GM12892 (cell line): ENCODE data around the gene SPRYD3.

Source experiments
- DNase-seq: peaks from one replicate; pipeline ENCODE4 v3.0.0; 2011; ENCODE audit not compliant: insufficient read length
- FAIRE-seq: peaks from 2 replicates; lab custom pipeline; 2011; peaks lifted over from hg19 to GRCh38; lab: Jason Lieb, UNC
- POLR2A ChIP-seq: IDR thresholded peaks from 2 replicates; pipeline ENCODE4 v1.6.1; 2011; ENCODE audit warnings: low read depth, low read length, control low read depth
- POLR2AphosphoS5 ChIP-seq: IDR thresholded peaks from 2 replicates; pipeline ENCODE4 v1.6.1; 2011; ENCODE audit warnings: low read depth, low read length, control low read depth
- TAF1 ChIP-seq: IDR thresholded peaks from 2 replicates; pipeline ENCODE4 v1.6.1; 2011; ENCODE audit warnings: low read depth, mild to moderate bottlenecking, control low read depth, low read length, borderline replicate concordance

The SPRYD3 gene

DNA sequence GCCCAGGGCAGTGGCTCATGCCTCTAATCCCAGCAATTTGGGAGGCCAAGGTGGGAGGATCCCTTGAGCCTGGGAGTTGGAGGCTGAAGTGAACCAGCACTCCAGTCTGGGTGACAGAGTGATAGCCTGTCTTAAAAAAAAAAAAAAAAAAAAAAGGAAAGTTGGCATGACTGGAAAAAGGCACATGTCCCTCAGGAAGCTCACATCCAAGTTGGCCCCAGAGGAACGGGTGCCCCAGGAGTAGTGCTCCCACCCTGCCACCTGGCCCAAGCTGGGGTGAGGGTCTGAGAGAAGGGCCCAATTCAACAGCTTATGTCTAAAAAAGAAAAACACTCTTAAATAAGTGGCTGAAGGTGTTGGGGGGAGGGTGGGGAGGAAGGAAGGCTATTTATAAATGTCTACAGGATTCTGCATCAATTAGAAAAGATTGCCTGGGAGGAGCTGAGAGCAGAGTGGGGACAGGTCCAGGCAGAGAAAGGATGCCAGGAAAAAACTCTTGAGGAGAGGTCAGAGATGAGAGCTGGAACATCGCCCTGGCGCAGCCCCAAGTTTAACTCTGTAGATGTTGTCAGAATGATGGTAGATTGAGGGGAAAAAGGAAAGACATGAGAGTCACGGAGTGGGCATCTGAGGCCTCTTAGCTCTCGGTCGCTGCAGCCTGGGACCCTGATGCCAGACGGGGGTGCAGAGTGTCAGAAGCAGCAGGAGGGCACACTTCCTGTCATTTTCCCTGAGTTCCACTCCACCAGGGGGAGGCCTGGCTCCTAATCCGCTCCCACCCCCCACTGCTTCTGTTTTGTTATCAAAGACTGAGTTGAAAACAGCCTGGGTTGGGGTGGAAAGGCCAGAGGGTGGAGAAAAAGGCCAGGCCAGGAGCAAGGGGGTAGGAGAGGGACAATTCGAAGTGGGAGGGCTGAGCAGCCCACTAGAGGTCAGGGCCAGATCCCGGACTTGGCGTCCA lies 7.3 kb downstream of the SPRYD3 start:
- DNase-seq, result no peak
- TF ChIP-seq TAF1 (no peak), POLR2AphosphoS5 (no peak), POLR2A (no peak)
- no peak for FAIRE-seq

DNA sequence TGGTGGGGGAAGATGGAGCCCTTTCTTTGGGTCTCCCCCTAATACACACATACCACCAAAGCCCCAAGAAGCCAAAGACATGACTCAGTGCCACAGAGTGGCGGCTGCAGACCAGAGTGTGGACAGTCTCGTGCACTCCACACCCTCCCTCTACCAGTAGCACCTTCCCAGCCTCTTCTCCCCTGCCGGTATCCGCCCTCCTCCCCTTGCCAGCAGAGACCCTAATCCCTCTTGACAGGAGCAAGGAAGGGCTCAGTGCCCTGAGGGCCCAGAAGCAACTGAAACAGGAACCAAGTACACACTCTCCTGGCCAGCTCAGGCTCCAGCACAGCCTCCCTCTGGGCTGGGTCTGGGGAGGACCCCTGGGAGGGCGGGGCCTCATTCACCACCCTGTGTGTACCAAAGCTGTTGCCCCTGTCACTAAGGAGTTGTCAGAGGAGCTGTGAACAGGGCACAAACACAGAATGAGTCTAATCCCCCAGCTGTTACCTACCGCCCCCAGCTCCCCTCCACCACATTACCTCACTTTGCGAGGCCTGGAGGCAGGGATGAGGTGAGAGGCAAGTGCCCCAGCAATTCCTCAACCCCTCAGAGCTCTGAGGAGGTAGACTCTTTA lies 8.2 kb downstream of the SPRYD3 start:
- TF ChIP-seq POLR2A (no peak), POLR2AphosphoS5 (no peak), TAF1 (no peak)
- FAIRE-seq (no peak), DNase-seq (no peak)

DNA sequence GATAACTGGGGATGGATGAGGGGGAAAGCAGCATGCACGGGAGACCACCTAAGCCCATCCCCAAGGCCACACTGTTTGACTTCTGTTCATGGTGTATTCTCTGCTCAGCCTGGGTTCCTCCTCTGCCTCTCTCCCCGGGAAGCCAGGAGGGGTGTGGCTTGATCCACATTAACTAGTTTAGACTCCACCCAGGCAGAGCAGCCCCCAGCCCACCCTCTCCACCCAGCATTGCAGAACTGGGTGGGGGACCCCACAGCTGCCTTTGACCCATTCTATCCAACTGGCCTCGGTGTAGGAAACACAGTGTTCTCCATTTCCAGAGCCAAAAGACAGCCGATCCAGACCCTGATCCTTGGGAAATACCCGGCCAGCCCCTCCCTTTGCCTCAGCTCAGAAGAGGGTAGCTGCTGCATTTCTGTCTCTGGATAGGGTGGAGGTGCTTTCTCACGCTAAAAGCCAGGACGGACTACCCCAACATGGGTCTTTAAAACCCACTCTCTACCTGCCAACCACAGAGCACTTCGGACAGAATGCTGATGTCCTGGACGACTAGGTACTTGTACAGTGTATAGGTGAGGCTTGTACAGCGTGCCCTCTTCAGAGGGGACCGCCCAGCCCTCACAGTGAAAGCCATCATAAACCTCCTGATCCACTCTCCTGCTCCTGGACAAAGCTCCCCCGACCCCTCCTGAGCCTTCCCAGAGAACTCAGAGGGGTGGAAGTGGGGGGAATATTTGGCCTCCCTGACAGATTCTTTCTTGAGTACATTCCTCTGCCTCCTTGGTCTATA lies 9.4 kb downstream of the SPRYD3 start:
- FAIRE-seq (no peak), DNase-seq (no peak)
- TF ChIP-seq TAF1 (no peak), POLR2A (no peak), POLR2AphosphoS5 (no peak)

DNA sequence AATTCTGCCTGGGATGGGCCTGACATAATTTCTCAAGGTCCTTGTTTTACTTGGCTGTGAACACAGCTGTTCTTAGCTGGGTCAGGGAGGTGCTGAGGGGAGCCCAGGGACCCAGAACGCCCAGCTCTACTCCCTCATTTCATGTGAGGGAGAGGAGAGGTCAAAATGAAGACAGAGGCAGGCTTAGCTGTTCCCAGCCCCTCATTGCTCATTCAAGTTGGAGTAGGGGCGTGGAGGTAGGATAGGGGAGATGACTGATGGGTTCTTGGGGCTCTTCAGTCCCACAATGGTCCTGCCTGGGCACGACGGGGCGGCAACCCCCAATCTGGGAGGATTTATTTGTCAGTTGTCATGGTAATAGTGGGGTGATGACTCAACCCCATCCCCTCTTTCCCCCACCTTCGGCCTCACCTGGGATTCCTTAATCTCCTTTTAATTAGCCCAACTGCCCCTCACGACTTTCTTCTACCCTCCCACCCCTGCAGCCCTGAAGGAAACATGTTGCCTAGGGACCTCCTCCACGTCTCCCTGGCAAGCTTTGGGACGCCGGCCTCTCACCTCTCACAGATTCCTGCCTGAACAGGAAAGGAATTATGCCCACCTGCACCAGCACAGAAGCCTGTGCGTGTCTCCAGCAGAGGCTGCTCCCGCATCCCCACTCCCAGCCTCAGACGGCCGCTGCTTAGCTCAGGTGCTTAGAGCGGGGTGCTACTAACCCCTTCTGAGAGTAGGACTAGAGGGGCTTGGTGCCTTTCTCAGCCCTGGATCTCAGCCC lies 10.2 kb downstream of the SPRYD3 start:
- FAIRE-seq, result no peak
- no peak for TF ChIP-seq POLR2AphosphoS5
- no peak for TF ChIP-seq TAF1
- TF ChIP-seq POLR2A, result no peak

DNA sequence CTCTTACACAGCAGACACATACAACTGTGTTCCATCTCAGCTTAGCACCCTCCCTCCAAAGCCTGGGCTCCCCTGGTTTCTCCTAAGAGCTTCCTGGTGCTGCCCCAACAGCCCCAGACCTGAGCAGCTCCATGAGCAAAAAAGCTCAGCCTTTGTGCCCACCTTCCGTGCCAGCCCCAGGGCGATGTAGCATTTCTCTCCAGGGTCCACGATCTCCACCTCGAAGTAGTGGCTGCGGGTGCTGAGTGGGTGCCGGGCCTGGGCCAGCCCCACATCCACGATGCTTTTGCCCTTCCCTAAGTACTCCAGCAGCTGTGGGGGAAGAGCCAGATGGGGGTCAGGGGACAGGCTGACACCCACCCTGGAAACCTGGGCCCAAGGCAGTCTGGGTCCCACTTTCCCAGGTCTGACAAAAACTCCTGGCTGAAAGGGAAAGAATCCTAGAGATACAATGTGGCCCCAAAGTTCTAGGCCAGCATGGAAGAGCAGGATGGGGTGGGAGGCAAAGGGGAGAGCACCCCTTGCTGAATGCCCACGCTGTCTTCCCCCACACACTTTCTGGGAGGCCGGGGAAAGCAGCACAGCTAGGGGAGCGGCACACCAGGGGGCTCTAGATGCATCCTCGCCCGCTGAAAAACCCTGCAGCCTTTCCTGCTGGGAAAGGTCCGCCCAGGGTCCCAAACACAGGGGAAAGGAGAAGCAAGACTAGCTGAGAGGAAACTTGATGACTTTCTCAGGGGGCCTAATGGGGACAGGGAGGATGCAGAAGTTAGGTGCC lies 11.0 kb downstream of the SPRYD3 start:
- DNase-seq (no peak), FAIRE-seq (no peak)
- TF ChIP-seq POLR2A, result no peak

More for the DNA sequence above, 10.2 kb downstream of the SPRYD3 start:
- DNase-seq, result no peak

DNA sequence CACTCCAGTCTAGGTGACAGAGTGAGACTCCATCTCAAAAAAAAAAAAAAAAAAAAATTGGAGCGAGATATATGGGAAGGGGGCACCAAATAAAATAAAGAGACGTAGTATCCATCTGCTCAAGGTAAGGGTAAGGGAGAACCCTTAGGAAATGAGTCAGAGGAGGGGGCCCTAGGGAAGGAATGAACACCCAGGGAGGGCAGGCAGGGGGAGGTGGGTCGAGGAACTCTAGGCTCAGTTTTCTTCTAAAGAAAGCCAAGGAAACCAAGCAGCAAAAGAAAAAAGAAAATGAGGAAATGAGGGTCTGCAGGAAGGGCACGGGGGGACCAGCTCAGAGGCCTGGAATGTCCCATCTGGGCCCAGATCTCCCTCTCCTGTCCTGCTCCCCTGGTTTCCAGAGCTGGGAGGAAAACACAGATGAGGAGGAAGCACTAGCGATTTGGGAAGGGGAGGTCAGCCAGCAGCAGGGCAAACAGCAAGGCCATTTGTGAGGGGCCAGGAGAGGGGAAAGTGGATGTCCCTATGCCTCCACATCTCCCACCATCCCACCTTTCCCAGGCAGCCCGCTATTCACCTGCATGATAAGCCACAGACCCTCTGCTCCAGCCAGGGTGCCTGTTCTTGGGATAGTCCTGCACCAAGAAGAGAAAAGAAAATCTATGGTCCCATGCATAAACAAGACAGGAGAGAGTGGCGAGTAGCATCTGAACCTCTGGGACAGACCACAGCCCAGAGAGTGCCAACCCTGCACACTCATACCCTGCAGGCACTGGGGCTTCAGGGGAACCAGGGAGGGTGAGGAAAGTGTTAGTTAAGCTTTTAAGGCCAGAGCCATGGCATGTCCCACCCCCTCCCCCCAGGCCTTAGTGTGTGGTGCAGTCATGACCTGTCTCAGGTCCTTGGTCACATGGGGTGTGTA lies 11.9 kb downstream of the SPRYD3 start:
- DNase-seq (no peak), FAIRE-seq (no peak)
- TF ChIP-seq TAF1, result no peak
- no peak for TF ChIP-seq POLR2AphosphoS5
- no peak for TF ChIP-seq POLR2A

DNA sequence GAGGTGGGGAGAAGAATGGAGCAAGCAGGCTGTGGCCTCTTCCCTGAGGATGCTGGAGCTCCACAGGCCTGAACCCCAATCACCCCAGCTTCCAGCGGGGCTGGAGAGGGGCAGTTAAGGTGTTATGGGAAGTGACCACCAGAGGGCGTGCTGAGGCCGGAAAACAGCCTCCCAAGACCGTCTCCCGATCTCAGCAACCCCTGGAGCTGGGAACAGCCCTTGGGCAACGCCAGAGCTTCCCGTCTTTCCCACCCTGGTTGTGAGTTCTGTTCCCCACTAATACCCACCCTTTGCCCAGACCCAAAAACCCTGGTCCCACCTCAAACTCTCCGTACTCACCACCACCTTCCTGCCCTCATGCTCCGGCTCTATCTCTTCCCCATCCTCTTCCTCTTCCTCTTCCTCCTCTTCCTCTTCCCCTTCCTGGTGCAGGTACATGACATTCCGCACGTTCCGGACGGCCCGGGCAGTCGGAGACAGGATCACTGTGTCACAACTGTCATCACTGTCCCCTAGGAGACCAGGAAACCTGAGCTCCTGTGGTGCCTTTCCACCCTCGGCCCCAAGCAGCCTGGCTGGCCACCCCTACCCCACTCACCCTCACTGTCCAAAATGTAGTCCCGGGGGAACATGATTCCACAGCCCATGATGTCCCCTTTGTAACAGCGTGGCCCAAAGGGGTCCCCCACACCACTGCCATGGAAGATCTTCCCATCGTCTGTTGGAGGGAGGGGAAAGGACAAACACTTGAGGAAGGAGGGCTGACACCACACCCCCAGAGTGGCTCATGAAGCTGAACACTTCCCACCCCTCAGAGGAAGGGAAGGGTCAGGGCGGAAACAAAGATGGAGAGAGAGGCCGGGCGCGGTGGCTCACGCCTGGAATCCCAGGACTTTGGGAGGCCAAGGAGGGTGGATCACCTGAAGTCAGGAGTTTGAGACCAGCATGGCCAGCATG lies 12.9 kb downstream of the SPRYD3 start:
- peak; percentile 89 for DNase-seq
- peak; percentile 78 for FAIRE-seq
- TF ChIP-seq POLR2AphosphoS5 (no peak), POLR2A (no peak), TAF1 (no peak)

DNA sequence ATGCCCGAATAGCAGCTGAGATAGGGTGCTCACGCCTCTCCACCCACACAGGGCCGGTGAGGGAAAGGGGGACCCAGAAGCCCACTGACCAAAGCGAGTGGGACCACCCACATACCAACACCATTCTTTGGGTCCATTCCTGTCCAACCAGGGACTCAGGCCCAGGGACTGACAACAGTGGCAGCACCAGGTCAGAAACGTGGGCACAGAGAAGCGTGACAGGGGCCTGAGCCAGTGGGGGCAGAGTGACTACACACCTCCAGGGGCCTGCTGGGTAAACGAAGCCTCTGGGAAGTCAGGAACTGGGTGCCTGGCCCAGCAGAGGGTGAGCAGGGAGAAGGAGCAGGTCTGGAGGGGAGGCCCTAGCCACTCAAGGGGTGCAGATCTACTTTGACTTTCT lies 13.7 kb downstream of the SPRYD3 start:
- no peak for FAIRE-seq
- TF ChIP-seq POLR2AphosphoS5 (no peak), POLR2A (no peak), TAF1 (no peak)
- no peak for DNase-seq
